ENCODE data around the gene TTC8.

Gene TTC8

DNA sequence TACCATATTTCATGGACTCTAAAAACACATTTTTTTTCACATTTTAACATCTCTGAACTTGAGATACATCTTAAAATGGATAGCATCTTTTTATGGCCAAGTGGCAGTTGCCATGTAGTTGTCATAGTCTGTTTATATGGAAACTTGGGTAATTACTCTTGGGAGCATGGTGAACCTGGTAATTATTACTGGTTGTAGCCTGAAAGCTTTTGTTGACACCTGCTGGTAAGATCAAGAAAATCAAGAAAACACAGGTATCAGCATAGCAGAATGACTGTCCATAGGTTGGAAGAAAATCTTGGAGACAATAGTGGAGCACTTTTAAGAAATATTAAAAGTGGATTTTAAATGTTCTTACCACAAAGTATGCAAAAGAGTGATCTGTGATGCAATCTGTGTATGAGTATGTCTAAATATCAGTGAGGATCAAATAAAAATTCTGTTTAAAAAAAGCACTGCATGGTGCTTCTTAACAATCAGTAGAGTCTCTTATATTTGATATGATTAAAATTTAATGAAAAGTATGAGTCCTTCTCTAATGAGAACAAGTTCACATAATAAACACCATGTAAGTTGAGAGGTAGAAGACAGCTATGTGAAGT lies 44.2 kb downstream of the TTC8 start:
- DNase-seq (ENCODE audit: low read depth) = no peak

DNA sequence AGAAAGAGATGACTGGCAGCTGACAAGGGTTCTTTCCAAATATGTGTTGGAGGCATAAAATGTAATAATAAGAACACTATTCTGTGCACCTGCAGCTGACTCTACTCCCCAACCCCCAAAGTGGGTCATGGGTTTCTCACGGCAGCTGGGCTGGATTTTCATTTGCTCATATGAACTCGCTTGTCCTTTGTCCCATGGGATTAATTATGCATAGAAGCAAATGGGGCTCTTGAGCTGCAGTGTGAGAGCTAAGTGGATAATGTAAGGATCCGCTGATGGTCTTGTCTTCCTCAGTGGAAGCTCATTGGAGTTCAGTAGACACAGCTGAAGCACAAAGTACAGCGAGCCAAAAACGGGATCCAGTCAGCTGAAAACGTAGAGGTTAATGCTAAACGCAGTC lies 46.3 kb downstream of the TTC8 start:
- no peak for DNase-seq (ENCODE audit: low read depth)

DNA sequence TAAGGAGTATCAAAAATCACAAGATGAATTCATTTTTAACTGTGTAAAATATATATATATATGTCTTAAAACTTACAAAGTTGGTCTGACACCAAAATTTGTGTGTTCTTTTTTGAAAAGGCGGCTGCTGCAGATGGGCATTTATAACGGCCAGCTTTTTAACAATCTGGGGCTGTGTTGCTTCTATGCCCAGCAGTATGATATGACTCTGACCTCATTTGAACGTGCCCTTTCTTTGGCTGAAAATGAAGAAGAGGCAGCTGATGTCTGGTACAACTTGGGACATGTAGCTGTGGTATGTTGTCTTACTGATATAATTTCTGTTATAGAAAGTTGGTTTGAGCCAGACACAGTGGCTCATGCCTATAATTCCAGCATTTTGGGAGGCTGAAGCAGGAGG lies 47.0 kb downstream of the TTC8 start:
- no peak for DNase-seq (ENCODE audit: low read depth)

DNA sequence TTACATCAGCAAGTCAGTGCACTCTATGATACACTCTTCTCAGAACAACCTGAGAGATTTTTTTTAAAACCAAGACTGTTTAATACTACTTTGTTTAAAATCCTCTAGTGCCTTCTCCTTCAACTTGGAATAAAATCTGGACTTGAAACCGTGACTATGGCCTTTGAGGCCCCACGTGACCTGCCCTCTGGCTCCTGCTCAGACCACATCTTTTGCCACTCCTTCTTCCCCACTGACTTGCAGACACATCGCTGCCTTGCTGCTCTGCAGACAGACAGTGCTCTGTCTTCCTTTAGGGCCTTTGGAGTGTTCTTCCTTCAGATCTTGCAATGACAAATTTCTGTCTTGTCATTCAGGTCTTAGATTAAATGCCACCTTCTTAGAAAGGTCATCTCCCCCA lies 48.5 kb downstream of the TTC8 start:
- no peak for DNase-seq (ENCODE audit: low read depth)

DNA sequence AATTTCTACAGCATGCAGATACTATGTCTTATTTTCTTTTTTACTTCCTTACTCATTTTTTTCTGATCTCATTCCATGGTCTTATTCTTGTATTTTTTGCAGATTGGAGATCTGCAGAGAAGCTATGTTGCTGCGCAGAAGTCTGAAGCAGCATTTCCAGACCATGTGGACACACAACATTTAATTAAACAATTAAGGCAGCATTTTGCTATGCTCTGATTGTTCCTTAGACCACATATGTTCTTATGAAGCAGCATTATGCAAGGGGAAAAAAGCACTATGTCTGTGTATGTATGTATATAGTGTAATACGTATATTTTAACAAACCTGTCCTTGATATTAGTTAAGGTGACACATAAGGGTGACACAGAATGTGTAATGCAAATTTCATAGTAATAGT lies 52.7 kb downstream of the TTC8 start:
- no peak for DNase-seq (ENCODE audit: low read depth)

DNA sequence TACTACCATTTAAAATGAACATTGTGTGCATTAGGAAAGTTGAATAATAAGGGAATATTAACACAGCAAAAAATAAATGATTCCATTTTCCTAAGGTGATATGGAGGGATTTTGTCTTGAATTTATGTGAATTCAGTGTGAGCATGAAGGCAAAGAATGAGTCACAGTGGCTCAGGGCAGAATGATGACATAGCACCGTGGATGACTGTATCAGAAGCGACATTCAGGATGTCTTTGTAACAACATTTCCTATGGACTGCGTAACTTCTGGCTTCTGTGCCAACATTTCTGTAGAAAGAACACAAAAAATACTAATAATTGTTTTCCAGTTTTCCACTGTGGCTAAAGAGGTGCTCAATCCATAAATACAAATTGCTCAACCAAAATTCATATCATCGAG lies 54.6 kb downstream of the TTC8 start:
- DNase-seq (ENCODE audit: low read depth) = no peak

DNA sequence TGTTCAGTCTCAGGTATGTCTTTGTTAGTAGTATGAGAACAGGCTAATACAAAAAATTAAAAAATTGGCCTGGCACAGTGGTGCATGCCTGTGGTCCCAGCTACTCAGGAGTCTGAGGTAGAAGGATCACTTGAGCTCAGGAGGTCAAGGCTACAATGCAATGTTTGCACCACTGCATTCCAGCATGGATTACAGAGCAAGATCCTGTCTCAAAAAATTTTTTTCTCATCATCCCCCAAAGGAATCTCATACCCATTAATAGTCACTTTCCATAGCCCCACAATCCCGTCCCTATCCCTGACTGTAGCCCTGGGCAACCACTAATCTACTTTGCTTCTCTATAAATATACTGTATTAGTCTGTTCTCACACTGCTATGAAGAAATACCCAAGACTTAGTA lies 57.8 kb downstream of the TTC8 start:
- DNase-seq (ENCODE audit: low read depth) = no peak

DNA sequence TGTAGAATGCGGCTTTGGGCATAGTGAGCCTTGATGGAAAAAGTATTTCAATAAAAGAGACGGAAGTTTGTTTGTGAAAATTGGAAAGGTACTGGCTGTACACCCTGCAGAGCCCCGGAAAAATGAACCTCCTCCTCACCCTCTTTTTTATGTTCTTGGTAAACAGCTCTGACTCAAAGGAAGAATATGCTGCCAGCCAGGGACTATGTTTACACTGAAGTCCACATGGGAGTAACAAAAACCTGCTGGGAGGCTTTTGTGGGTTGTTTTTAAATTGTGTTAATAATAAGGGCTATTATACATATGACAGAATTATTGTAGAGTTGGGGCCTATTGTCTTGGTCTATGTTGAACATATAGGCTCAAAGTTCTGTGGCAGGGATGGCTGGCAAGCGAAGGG lies 70.7 kb downstream of the TTC8 start:
- no peak for DNase-seq (ENCODE audit: low read depth)

DNA sequence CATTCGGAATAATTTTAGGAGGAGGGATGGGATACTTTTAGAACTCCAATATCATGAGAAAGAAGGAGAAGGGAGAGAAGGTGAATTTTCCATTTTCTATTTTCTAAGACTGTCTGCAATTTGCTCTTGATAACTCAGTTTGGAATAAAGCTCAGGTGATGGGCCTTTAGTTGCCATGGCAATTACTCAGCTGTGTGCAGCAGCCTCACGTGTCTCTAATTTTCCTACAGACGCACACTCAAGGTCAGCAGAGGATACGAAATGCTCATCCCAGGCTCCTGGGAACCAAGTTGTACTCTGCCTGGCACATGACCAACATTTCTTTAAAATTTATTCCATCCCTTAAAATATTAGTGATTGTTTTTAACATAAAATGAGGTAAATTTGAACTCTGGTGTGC lies 76.7 kb downstream of the TTC8 start:
- no peak for DNase-seq (ENCODE audit: low read depth)

DNA sequence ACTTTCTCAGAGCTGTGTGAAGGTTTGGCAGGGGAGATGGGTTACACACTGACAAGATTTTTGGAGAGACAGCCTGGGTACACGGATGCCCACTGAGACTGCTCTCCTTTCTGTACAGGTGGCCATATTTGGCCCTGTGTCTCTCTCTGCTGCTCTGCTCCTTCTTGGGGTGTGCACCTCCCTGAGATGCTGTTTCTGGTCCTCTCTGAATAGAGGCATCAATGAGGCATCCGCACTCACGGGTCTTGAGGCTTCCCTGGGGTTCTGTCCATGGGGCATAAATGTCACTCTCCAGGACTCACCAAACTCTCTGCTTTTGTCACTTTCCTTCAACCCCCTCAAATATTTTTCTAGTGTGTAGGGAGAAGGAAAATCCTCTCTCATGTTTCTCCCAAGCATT lies 77.5 kb downstream of the TTC8 start:
- no peak for DNase-seq (ENCODE audit: low read depth)

DNA sequence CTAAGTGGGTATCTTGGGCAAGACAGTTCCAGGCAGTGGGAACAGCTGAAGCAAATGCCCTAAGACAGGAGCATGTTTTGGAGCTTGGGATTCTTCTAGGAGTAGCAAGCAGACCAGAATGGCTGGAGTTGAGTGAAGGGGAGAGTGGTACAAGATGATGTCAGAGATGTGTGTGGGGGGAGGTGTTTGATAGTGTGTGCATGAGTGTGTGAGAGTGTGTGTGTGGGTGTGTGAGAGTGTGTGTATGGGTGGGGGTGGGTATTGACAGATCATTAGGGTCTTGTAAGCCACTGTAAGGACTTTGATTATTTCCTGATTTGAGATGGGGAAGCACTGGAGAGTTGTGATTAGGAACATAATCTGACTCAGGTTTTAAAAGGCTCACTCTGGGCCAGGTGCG lies 78.4 kb downstream of the TTC8 start:
- no peak for DNase-seq (ENCODE audit: low read depth)

DNA sequence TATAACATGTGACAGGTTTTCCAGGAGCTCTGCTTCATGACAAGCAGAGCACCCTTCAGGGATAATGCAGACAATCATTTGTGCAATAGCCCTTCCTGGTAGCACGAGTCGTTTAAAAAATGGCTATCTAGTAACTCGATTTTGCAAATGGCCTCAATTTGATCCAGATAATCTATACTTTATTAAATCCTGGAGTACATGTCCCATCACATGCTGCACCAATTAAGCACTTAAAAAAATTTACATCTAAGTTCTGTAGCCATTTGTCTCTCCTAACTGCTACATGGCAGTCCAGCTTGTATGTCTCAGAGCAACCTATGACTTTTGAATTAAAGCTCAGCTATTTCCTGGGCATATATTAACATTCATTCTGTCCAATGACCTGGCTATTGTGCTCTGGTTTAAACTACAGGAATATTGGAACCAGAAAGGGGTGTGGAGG lies 79.8 kb downstream of the TTC8 start:
- DNase-seq (ENCODE audit: low read depth) = no peak

DNA sequence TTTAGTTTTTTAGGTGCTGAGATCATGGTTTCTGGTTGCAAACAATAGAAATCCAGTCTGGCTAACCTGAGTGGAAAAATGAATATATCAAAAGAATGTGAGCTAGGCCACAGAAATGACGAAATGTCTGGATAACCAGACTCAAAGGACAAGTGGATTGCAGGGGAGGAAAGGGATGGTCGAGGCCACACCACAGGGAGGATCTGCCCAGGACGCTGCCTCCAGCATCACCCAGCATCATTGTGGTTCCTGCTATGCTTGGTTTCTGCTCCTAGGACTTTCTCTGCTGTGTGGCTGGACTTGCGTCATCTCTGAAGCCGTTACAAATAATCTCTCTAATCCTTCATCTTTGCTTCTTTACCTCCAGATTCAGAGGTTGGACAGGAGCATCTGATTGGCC lies 80.4 kb downstream of the TTC8 start:
- no peak for DNase-seq (ENCODE audit: low read depth)

DNA sequence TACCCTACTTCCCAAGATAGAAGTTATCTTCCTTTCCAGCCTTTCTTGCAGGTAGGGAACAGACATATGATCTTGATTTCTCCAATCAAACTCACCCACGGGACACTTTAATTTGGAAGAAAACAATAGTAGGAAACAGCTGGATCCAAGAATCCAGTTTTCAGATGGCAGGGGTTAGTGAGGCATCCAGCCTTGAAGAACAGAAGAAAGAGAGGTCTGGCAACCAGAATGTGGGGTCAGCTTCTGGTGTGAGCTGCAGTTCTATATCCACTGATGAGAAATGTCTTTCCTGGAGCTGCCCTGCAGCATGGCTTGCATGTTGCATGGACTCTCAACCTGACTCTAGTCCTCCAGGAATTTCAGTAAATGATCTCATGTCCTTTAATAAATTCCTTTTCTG lies 83.8 kb downstream of the TTC8 start:
- no peak for DNase-seq (ENCODE audit: low read depth)

DNA sequence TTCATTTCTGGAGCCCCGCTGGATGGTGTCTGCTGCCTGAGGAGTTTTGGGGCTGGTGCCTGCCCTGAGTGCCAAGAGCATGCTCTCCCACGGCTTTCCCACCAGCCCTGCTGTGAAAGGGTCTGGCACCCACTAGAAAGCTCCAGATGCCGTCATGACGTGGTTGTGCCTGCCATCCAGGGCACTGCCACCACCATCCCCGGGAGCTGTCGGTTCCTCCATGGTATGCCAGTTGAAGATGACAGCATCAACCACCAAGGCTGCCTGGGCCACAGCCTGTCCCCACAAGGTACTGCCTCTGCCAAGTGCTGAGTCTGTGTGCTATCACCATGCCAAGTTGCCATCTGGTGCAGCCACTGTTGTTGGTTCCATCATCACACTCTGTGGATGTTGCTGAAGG lies 85.9 kb downstream of the TTC8 start:
- DNase-seq (ENCODE audit: low read depth) = no peak

DNA sequence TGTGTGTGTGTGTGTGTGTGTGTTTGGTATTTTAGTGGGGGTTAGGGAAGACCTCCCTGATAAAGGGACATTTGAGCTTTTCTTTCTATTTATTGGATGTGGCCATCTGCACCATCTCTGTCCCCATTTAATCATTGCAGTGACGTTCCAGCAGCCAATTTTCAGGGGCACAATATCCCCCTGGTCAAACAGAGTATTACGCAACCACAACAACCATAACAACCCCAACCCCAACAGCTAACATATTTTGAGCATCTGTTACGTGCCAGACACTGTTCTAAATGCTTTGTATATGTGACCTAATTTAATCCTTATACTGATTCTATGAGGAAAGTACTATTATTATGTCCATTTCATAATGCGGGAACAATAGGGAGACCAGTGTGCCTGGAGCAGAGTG lies 87.4 kb downstream of the TTC8 start:
- DNase-seq (ENCODE audit: low read depth) = no peak

DNA sequence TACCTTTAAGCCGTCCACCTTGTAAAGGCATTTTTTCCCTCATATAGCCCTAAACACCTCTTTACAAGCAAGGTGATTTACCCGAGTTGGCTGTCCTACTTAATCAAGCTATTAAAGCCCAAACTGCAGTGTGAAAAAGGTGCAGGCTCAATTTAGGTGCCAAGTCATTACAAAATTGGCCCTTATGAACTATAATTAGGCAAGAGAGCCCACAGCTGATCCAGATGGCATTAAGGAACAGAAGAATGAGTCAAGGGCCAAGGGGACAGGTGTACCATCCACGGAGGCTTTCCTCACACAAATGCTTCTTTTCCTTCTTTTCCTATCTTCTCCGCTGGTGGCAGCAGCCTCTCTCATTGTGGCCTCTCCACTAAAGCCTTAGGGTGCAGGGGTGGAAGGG lies 90.5 kb downstream of the TTC8 start:
- DNase-seq (ENCODE audit: low read depth) = no peak

DNA sequence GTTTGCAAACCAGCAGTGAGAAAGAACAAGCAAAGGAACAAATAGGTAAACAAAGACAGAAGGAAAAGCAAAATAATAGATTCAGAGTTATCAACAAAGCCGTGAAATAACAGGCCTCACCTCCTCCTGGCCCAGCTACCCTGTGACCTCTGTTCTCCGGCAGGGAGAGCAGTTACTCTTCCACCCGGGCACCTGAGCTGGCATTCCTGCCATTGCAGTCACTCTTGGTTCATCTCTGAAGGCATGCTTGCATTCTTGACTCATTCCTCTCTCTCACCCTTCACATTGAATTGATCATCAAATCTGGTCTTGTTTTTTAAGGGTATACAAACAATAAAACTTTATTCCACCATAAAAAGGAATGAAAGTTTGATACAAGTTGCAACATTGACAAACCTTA lies 95.1 kb downstream of the TTC8 start:
- DNase-seq (ENCODE audit: low read depth) = no peak

Data from activated T-helper 1 cell treated with Interleukin-2 at 50 U/mL for 16 hours (primary cell).